Activated CD8-positive, alpha-beta memory T cell treated with anti-CD3 and anti-CD28 coated beads, Interleukin-2, amount 50 U/mL, for 4 hours (primary cell): ENCODE measurements around the gene IL9R.
"Not testable (repeated sequence)": the region's sequence is repeated elsewhere in the genome, so short reads cannot be mapped to it uniquely, and the experiment has no call there.

Experiments
- DNase-seq: peaks from one replicate; pipeline ENCODE4 v3.0.0-alpha.2; 2020

Gene IL9R

GRCh38 chrX:155998761-155999510 is 1.4 kb downstream of the IL9R start:
- no peak for DNase-seq

GRCh38 chrX:155999751-156000150 is 2.3 kb downstream of the IL9R start:
- DNase-seq = not testable (repeated sequence)

DNA sequence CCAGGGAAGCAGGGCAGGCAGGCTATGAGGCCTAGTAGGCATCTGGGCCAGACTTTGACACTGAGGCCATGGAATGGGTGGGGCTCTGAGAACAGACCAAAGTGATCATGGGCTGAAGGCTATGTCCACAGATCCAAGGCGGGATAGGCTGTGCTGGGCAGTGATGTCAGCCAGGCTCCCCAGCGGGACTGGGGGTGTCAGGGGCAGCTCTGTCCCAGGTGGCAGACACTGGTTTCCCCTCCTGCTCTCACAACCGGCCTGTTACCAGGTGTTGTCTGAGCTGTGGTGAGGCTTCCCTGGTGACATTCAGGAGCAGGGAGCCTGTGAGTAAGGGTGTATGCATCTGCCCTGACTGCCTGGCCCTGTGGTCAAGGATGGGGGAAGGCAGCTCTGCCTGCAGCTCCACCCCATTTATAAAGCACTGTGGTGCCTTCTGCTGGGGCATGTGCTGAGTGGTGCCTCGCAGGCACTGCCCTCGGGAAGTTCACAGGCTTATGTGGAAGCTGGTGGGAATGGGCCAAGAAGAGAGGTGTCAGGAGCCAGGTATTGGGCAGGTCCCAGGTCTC is 2.9 kb downstream of the IL9R start:
- DNase-seq = no peak

DNA sequence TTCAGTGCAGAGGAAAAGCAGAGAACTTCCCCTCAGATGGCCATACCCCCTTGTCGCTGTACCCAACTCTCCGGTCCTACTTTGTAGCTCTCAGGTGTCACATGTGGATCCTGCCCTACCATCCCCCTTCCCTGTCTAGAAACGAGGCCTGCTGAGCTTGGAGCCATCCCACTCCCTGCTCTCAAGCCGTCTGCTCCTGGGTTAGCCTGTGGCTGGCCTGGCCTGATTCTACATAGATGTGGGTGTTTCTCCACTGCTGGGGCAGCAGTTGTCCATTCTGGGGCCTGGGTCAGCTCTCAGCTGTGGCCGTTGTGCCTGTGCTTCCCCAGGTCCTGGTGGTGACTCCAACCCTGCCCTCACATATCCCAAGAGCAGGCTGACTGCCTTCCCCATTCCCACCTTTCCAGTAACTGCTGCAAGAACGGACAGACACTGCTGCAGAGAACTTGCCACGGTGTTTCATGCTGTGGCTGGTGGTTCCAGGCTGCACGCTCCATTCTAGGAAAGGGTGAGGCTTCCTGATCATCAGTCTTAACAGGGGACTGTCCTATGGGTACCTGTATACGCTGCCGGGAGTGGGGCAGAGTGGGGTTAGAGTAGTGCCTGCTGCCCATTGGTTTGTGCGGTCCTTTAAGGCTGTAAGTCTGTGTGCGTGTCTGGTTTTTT is 3.6 kb downstream of the IL9R start:
- no peak for DNase-seq

DNA sequence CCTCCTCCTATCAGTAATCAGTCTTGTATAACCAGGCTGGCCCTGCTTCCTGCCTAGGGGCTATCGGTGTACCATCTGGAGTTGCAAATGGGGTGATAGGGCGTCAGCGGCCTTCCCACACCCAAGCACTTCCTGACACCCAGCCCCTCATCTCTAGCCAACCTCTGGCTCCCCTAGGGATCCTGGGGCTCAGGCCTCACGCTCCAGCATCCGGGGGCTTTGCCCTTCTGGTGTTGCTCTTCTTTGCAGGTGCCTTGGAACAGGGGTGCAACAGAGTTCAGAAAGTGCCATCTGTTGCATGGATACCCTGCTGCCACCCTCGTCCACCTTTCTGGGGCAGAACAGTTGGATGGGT is 4.1 kb downstream of the IL9R start:
- DNase-seq = no peak

GRCh38 chrX:156002507-156002906 is 5.0 kb downstream of the IL9R start:
- DNase-seq = no peak

DNA sequence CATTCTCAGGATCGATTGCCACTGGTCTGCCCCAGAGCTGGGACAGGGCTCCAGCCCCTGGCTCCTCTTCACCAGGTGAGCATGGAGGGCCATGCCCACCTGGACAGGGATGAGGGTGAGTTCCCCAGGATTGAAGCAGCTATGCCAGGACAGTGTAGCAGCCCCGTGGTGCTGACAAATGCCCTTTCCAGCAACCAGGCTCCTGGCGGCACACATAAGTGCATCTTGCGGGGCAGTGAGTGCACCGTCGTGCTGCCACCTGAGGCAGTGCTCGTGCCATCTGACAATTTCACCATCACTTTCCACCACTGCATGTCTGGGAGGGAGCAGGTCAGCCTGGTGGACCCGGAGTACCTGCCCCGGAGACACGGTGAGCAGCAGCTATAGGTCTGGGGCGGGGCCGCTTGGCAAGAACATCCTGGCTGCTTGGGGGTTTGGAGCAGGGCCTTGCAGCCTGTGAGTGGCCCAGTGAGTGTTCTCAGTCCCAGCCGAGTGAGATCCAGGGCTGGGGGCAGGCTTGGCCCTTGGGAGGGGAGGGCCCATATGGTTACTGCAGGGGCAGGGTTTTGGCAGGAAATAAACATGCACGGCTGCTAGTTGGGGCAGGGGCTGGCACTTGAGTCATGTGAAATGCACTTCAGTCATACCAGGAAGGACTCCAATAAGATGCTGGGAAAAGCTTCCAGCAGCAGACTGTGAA is 6.1 kb downstream of the IL9R start:
- DNase-seq = no peak

GRCh38 chrX:156004256-156004655 is 6.8 kb downstream of the IL9R start:
- DNase-seq = no peak

GRCh38 chrX:156004740-156005139 is 7.2 kb downstream of the IL9R start:
- no peak for DNase-seq

- DNase-seq = no peak
Observed at GRCh38 chrX:156005144-156005543, 7.6 kb downstream of the IL9R start.

- DNase-seq = not testable (repeated sequence)
Observed at GRCh38 chrX:156006468-156006867, 9.0 kb downstream of the IL9R start.

GRCh38 chrX:156008379-156008778 is 10.9 kb downstream of the IL9R start:
- not testable (repeated sequence) for DNase-seq

GRCh38 chrX:156008915-156009314 is 11.4 kb downstream of the IL9R start:
- DNase-seq = no peak

- not testable (repeated sequence) for DNase-seq
Observed at GRCh38 chrX:156009691-156010090, 12.2 kb downstream of the IL9R start.

- not testable (repeated sequence) for DNase-seq
Observed at GRCh38 chrX:156013286-156013953, 15.9 kb downstream of the IL9R start.

DNA sequence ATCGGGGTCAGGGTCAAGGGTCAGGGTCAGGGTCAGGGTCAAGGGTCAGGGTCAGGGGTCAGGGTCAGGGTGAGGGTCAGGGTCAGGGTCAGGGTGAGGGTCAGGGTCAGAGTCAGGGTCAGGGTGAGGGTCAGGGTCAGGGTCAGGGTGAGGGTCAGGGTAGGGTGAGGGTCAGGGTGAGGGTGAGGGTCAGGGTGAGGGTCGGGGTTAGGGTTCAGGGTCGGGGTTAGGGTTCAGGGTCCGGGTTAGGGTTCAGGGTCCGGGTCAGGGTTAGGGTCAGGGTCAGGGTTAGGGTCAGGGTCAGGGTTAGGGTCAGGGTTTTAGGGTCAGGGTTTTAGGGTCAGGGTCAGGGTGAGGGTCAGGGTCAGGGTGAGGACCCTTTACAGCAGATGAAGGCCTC is 22.4 kb downstream of the IL9R start:
- DNase-seq = not testable (repeated sequence)

- not testable (repeated sequence) for DNase-seq
Observed at GRCh38 chrX:156023002-156023401, 25.5 kb downstream of the IL9R start.

- DNase-seq = not testable (repeated sequence)
Observed at GRCh38 chrX:156024949-156025492, 27.5 kb downstream of the IL9R start.

GRCh38 chrX:156028653-156029237 is 31.2 kb downstream of the IL9R start:
- not testable (repeated sequence) for DNase-seq

GRCh38 chrX:156029296-156029695 is 31.8 kb downstream of the IL9R start:
- DNase-seq = not testable (repeated sequence)

- not testable (repeated sequence) for DNase-seq
Observed at GRCh38 chrX:156029707-156030442, 32.4 kb downstream of the IL9R start.
